ENCODE data around the gene OGA. TPM values are rescaled to one million over a fixed set of nuclear protein-coding genes. Genes with fewer than 3 reads are reported as not detected.
A peak's percentile ranks its signal among the peaks of the same experiment; 100 is the strongest.

OGA gene
- total and polyA plus RNA-seq, 9 of the 15 experiments (the other 6 are each of a cell fraction or from before 2014, with no cell fraction given): 13.5 to 73.5 (median 59.5) TPM

GRCh38 chr10:101818119-101818871, at the start of gene OGA (continued):
- no peak for TF ChIP-seq IRF1 (CRISPR knock-in tag; IDR thresholded peaks at IDR 0.05; ENCODE audit: borderline replicate concordance)
- no peak for TF ChIP-seq ZNF318 (IDR thresholded peaks at IDR 0.05; ENCODE audit: borderline replicate concordance in 1 of 2, low read depth in 1 of 2)
- peak; percentile 96 for TF ChIP-seq LEF1 (IDR thresholded peaks at IDR 0.05)
- no peak for TF ChIP-seq ZNF184 (CRISPR knock-in tag; IDR thresholded peaks at IDR 0.05)
- TF ChIP-seq DNMT1 (IDR thresholded peaks at IDR 0.05): no peak
- TF ChIP-seq IRF9 (tag; IDR thresholded peaks at IDR 0.05): no peak
- no peak for TF ChIP-seq ATF1 (CRISPR knock-in tag; IDR thresholded peaks at IDR 0.05)
- TF ChIP-seq ATF1 (tag; IDR thresholded peaks at IDR 0.05): peak; percentile 37; the same call in 1 of the 2 replicates
- TF ChIP-seq CTCF (IDR thresholded peaks at IDR 0.05 in 2 of 3, conservative IDR thresholded peaks at IDR 0.05 in 1 of 3; ENCODE audit: insufficient read depth in 2 of 3, low read depth in 1 of 3, low read length in 3 of 3): no peak
- no peak for TF ChIP-seq GATA2 (CRISPR knock-in tag; IDR thresholded peaks at IDR 0.05)
- TF ChIP-seq ZC3H11A (IDR thresholded peaks at IDR 0.05; ENCODE audit: low read depth, low read length): no peak
- peak; percentile 52; the same call in 1 of the 2 replicates for TF ChIP-seq BCOR (IDR thresholded peaks at IDR 0.05)
- no peak for TF ChIP-seq COPS2 (conservative IDR thresholded peaks at IDR 0.05)
- no peak for TF ChIP-seq GMEB1 (CRISPR knock-in tag; IDR thresholded peaks at IDR 0.05)

Data from K562 (cell line).